ENCODE measurements around the gene TTC6.
A peak's percentile ranks its signal among the peaks of the same experiment; 100 is the strongest.
"Not testable (repeated sequence)": the region's sequence is repeated elsewhere in the genome, so short reads cannot be mapped to it uniquely, and the experiment has no call there.

The TTC6 gene

GRCh38 chr14:37594971-37595808 is at the start of gene TTC6, which contains the start of gene FOXA1:
Gene TTC6 (plus strand): TSS chr14:37595629. CDS start chr14:37622065, 26,436 bp downstream.
Gene FOXA1 (minus strand): TSS chr14:37595249. CDS start chr14:37594972, 277 bp downstream.
- Histone ChIP-seq H3K27me3 (ENCODE audit: insufficient read depth, low read length) (peaks cover 100% of the 10 kb centered on the region), H3K36me3 (ENCODE audit: insufficient read depth, low read depth, low read length) (no peaks in the 10 kb centered on the region), H3K9ac (ENCODE audit: low read depth, low read length) (no peak within 1 kb of the TSS), H3K4me1 (ENCODE audit: insufficient read depth, low read length) (peaks cover 6% of the 10 kb centered on the region; the same call in 1 of the 2 replicates), H3K27ac (ENCODE audit: low read length) (no peak within 1 kb of the TSS), H3K9me3 (ENCODE audit: insufficient read depth, low read depth, low read length) (no peaks in the 10 kb centered on the region; the same call in 1 of the 2 replicates), H3K4me3 (ENCODE audit: low read length) (peak within 1 kb of the TSS; percentile 46; the same call in 1 of the 2 replicates)

DNA sequence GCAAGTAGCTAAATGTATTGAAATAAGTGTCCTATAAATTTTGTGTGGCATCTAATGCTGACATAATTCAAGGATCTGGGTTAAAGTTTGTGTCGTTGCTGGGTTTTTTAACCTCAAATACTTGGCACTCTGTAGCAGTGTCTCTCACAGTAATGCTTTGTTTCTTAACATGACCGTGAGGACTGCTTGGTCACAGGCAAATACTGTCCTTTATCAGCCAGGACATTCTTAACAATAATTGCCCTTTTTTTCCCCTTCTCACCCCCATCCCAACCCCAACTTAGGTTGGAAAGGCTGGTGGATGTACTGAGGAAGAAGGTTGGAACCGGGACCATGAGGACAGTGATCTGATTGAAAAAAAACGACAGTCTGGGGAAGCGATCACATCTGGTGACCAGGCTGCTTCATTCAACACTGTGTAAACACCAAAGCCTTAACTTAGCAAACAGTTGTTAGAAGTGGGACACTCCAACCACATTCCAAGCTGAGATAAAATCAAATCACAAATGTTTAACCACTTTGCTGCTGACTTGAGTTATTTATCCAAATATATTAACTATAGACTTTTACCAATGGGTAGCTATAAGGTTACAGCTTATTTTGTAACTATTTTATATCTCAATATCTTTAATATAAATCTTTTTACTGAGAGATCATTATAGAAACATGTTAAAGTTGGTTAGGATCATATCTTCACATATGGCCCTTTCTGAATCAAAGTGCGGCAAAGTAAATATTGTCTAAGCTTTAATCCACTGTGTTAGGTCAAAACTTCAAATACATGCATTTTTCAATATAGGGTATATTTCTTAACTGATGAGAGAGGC is 48.6 kb upstream of the TTC6 start:
- H3K27me3 ChIP-seq (ENCODE audit: insufficient read depth, low read length), result no peaks in the 10 kb centered on the region
- H3K9ac ChIP-seq (ENCODE audit: low read depth, low read length), result no peak overlapping the region
- no peaks in the 10 kb centered on the region for H3K4me1 ChIP-seq (ENCODE audit: insufficient read depth, low read length)
- no peaks in the 10 kb centered on the region for H3K36me3 ChIP-seq (ENCODE audit: insufficient read depth, low read depth, low read length)
- H3K4me3 ChIP-seq (ENCODE audit: low read length), result no peak overlapping the region
- no peaks in the 10 kb centered on the region for H3K9me3 ChIP-seq (ENCODE audit: insufficient read depth, low read depth, low read length)
- H3K27ac ChIP-seq (ENCODE audit: low read length), result no peak overlapping the region

- Histone ChIP-seq H3K9me3 (ENCODE audit: insufficient read depth, low read depth, low read length) (peaks cover 6% of the 10 kb centered on the region), H3K9ac (ENCODE audit: low read depth, low read length) (no peak overlapping the region), H3K27me3 (ENCODE audit: insufficient read depth, low read length) (no peaks in the 10 kb centered on the region)
Measured at GRCh38 chr14:37550511-37550910, 44.9 kb upstream of the TTC6 start.

DNA sequence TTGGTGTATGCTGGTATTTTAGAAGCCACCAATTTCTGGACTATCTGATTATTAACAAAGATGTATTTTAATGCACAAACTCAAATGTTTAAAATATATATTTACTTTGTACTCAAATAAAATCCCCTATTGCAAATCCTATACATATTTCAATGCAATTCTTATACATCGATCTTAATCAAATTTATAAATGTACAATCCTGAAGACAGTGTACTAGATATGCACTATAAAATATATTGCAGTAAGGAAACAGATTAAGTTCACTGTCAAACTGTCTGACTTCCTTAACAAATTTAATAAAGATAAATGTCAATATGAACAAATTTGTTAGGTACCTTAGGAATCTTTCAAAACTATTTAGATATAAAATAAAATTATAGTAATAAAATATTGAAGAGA is 44.3 kb upstream of the TTC6 start:
- Histone ChIP-seq H3K4me3 (ENCODE audit: low read length) (no peak overlapping the region), H3K9me3 (ENCODE audit: insufficient read depth, low read depth, low read length) (peaks cover 6% of the 10 kb centered on the region), H3K9ac (ENCODE audit: low read depth, low read length) (no peak overlapping the region), H3K27me3 (ENCODE audit: insufficient read depth, low read length) (no peaks in the 10 kb centered on the region), H3K4me1 (ENCODE audit: insufficient read depth, low read length) (no peaks in the 10 kb centered on the region), H3K36me3 (ENCODE audit: insufficient read depth, low read depth, low read length) (no peaks in the 10 kb centered on the region), H3K27ac (ENCODE audit: low read length) (no peak overlapping the region)

More at GRCh38 chr14:37550511-37550910, 44.9 kb upstream of the TTC6 start:
- H3K4me3 ChIP-seq (ENCODE audit: low read length), result no peak overlapping the region
- no peak overlapping the region for H3K27ac ChIP-seq (ENCODE audit: low read length)
- H3K36me3 ChIP-seq (ENCODE audit: insufficient read depth, low read depth, low read length), result no peaks in the 10 kb centered on the region
- no peaks in the 10 kb centered on the region for H3K4me1 ChIP-seq (ENCODE audit: insufficient read depth, low read length)

DNA sequence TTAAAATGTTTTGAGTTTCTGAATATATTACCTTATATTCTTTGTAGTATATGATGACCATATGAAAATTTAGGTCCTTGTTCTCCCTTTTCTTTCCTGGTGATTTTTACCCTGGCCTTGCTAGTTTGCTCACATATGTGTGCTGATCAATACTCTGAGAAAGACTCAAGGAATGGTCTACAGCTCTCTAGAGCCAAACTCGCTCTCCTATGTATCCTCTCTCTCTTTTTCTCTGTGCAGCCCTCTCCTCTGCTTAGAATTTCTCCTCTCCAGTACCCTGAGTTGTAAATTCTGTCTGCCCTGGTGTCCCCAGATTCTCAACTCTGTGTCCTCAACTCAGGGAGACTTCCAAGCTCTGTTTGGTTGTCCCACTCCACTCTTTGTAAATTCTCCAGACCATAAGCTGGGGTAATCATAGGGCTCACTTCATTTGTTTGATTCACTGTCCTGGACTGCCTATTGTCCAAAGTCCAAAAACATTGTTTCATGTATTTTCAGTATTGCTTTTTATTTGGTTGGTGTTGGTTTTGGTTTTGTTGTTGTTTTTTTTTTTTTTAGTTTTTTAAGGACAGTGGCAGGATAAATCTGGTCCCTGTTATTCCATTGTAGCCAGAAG is 41.4 kb upstream of the TTC6 start:
- Histone ChIP-seq H3K4me1 (ENCODE audit: insufficient read depth, low read length) (no peaks in the 10 kb centered on the region), H3K9ac (ENCODE audit: low read depth, low read length) (no peak overlapping the region), H3K27ac (ENCODE audit: low read length) (no peak overlapping the region), H3K36me3 (ENCODE audit: insufficient read depth, low read depth, low read length) (no peaks in the 10 kb centered on the region), H3K9me3 (ENCODE audit: insufficient read depth, low read depth, low read length) (peaks cover 22% of the 10 kb centered on the region), H3K27me3 (ENCODE audit: insufficient read depth, low read length) (no peaks in the 10 kb centered on the region), H3K4me3 (ENCODE audit: low read length) (no peak overlapping the region)

GRCh38 chr14:37555596-37555995 is 39.8 kb upstream of the TTC6 start:
- not testable (repeated sequence) for H3K4me3 ChIP-seq (ENCODE audit: low read length); H3K27me3 ChIP-seq (ENCODE audit: insufficient read depth, low read length); H3K9ac ChIP-seq (ENCODE audit: low read depth, low read length); H3K4me1 ChIP-seq (ENCODE audit: insufficient read depth, low read length); H3K36me3 ChIP-seq (ENCODE audit: insufficient read depth, low read depth, low read length); H3K27ac ChIP-seq (ENCODE audit: low read length)
- peaks cover 22% of the 10 kb centered on the region for H3K9me3 ChIP-seq (ENCODE audit: insufficient read depth, low read depth, low read length)

DNA sequence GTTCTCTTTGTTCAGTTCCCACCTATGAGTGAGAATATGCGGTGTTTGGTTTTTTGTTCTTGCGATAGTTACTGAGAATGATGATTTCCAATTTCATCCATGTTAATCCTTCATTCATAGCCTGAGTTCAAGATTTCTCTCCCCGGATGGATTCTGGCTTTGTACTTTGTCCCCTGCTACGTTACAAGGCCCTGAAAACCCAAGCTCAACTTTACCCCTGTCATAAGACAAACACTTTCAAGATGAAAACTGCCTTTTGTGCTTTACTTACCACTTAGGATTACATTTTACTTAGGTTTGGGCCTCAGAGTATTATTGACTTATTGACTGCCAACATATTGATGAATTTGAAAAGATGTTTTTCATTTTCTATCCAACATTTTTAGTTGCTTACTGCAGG is 36.7 kb upstream of the TTC6 start:
- H3K4me1 ChIP-seq (ENCODE audit: insufficient read depth, low read length), result no peaks in the 10 kb centered on the region
- no peak overlapping the region for H3K27ac ChIP-seq (ENCODE audit: low read length)
- peaks cover 22% of the 10 kb centered on the region for H3K9me3 ChIP-seq (ENCODE audit: insufficient read depth, low read depth, low read length)
- H3K27me3 ChIP-seq (ENCODE audit: insufficient read depth, low read length), result no peaks in the 10 kb centered on the region
- H3K36me3 ChIP-seq (ENCODE audit: insufficient read depth, low read depth, low read length), result no peaks in the 10 kb centered on the region
- no peak overlapping the region for H3K4me3 ChIP-seq (ENCODE audit: low read length)
- H3K9ac ChIP-seq (ENCODE audit: low read depth, low read length), result no peak overlapping the region

GRCh38 chr14:37559386-37559785 is 36.0 kb upstream of the TTC6 start:
- H3K9me3 ChIP-seq (ENCODE audit: insufficient read depth, low read depth, low read length), result peaks cover 16% of the 10 kb centered on the region
- no peaks in the 10 kb centered on the region for H3K36me3 ChIP-seq (ENCODE audit: insufficient read depth, low read depth, low read length)
- H3K27ac ChIP-seq (ENCODE audit: low read length), result no peak overlapping the region
- no peak overlapping the region for H3K4me3 ChIP-seq (ENCODE audit: low read length)
- H3K4me1 ChIP-seq (ENCODE audit: insufficient read depth, low read length), result no peaks in the 10 kb centered on the region
- no peak overlapping the region for H3K9ac ChIP-seq (ENCODE audit: low read depth, low read length)
- no peaks in the 10 kb centered on the region for H3K27me3 ChIP-seq (ENCODE audit: insufficient read depth, low read length)

- Histone ChIP-seq H3K27ac (ENCODE audit: low read length) (no peak overlapping the region), H3K9me3 (ENCODE audit: insufficient read depth, low read depth, low read length) (no peaks in the 10 kb centered on the region), H3K4me3 (ENCODE audit: low read length) (no peak overlapping the region), H3K36me3 (ENCODE audit: insufficient read depth, low read depth, low read length) (no peaks in the 10 kb centered on the region), H3K27me3 (ENCODE audit: insufficient read depth, low read length) (no peaks in the 10 kb centered on the region), H3K4me1 (ENCODE audit: insufficient read depth, low read length) (peaks cover 9% of the 10 kb centered on the region; the same call in 1 of the 2 replicates), H3K9ac (ENCODE audit: low read depth, low read length) (no peak overlapping the region)
Measured at GRCh38 chr14:37563189-37563588, 32.2 kb upstream of the TTC6 start.

DNA sequence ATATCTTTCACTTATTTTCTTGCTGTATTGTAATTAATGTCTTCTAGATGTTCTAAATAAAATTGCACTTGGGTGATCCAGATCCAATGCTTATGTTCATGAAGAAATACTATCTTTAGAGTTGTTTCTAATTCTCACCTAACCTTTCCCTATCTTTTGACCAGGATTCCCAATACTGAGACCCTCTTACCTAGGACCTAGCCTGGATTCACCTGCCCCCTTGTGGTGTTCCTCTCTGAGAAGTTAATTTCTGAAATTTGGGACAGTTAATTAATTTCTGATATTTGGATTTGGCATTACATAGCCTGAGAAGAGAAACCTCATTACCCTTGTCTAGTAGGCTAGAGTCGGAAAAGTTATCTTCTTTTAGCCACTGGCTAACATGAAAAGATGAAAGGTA is 29.9 kb upstream of the TTC6 start:
- H3K9me3 ChIP-seq (ENCODE audit: insufficient read depth, low read depth, low read length), result no peaks in the 10 kb centered on the region
- H3K27ac ChIP-seq (ENCODE audit: low read length), result no peak overlapping the region

GRCh38 chr14:37566811-37567371 is 28.5 kb upstream of the TTC6 start:
- H3K4me1 ChIP-seq (ENCODE audit: insufficient read depth, low read length), result peaks cover 9% of the 10 kb centered on the region; the same call in 1 of the 2 replicates
- H3K4me3 ChIP-seq (ENCODE audit: low read length), result peak overlapping the region; percentile 16; the same call in 1 of the 2 replicates
- H3K36me3 ChIP-seq (ENCODE audit: insufficient read depth, low read depth, low read length), result no peaks in the 10 kb centered on the region
- no peak overlapping the region; the same call in 1 of the 2 replicates for H3K9ac ChIP-seq (ENCODE audit: low read depth, low read length)
- no peaks in the 10 kb centered on the region for H3K9me3 ChIP-seq (ENCODE audit: insufficient read depth, low read depth, low read length)
- H3K27me3 ChIP-seq (ENCODE audit: insufficient read depth, low read length), result no peaks in the 10 kb centered on the region
- no peak overlapping the region for H3K27ac ChIP-seq (ENCODE audit: low read length)

More for the DNA sequence above, 29.9 kb upstream of the TTC6 start:
- Histone ChIP-seq H3K4me1 (ENCODE audit: insufficient read depth, low read length) (peaks cover 9% of the 10 kb centered on the region; the same call in 1 of the 2 replicates), H3K36me3 (ENCODE audit: insufficient read depth, low read depth, low read length) (no peaks in the 10 kb centered on the region), H3K9ac (ENCODE audit: low read depth, low read length) (no peak overlapping the region), H3K4me3 (ENCODE audit: low read length) (no peak overlapping the region), H3K27me3 (ENCODE audit: insufficient read depth, low read length) (no peaks in the 10 kb centered on the region)
